ENCODE results near the gene STXBP5.

STXBP5 gene

GRCh38 chr6:147381712-147382111 lies 177.5 kb downstream of the STXBP5 start:
- no peak for DNase-seq (ENCODE audit: low spot score)

- DNase-seq (ENCODE audit: low spot score) = peak; percentile 56
Measured at GRCh38 chr6:147382945-147383554, 178.8 kb downstream of the STXBP5 start.

GRCh38 chr6:147384029-147384428 lies 179.8 kb downstream of the STXBP5 start:
- DNase-seq (ENCODE audit: low spot score) = no peak

GRCh38 chr6:147384737-147385710 lies 180.8 kb downstream of the STXBP5 start:
- no peak for DNase-seq (ENCODE audit: low spot score)

GRCh38 chr6:147389463-147389862 lies 185.2 kb downstream of the STXBP5 start:
- no peak for DNase-seq (ENCODE audit: low spot score)

GRCh38 chr6:147390909-147391536 lies 186.8 kb downstream of the STXBP5 start:
- peak; percentile 45 for DNase-seq (ENCODE audit: low spot score)

GRCh38 chr6:147392917-147393625 lies 188.9 kb downstream of the STXBP5 start:
- DNase-seq (ENCODE audit: low spot score) = no peak

GRCh38 chr6:147395158-147395557 lies 190.9 kb downstream of the STXBP5 start:
- DNase-seq (ENCODE audit: low spot score) = no peak

- DNase-seq (ENCODE audit: low spot score) = no peak
Measured at GRCh38 chr6:147397306-147397705, 193.1 kb downstream of the STXBP5 start.

- DNase-seq (ENCODE audit: low spot score) = no peak
Measured at GRCh38 chr6:147400968-147401367, 196.8 kb downstream of the STXBP5 start.

GRCh38 chr6:147401779-147402178 lies 197.6 kb downstream of the STXBP5 start:
- DNase-seq (ENCODE audit: low spot score) = no peak

GRCh38 chr6:147406783-147407182 lies 202.6 kb downstream of the STXBP5 start:
- DNase-seq (ENCODE audit: low spot score) = no peak

GRCh38 chr6:147407571-147407970 lies 203.4 kb downstream of the STXBP5 start:
- no peak for DNase-seq (ENCODE audit: low spot score)

- no peak for DNase-seq (ENCODE audit: low spot score)
Measured at GRCh38 chr6:147416622-147417021, 212.4 kb downstream of the STXBP5 start.

GRCh38 chr6:147417954-147418353 lies 213.7 kb downstream of the STXBP5 start:
- DNase-seq (ENCODE audit: low spot score) = no peak

- no peak for DNase-seq (ENCODE audit: low spot score)
Measured at GRCh38 chr6:147418523-147418922, 214.3 kb downstream of the STXBP5 start.

GRCh38 chr6:147421903-147422302 lies 217.7 kb downstream of the STXBP5 start:
- no peak for DNase-seq (ENCODE audit: low spot score)

- DNase-seq (ENCODE audit: low spot score) = no peak
Measured at GRCh38 chr6:147423111-147423510, 218.9 kb downstream of the STXBP5 start.

- no peak for DNase-seq (ENCODE audit: low spot score)
Measured at GRCh38 chr6:147429794-147430193, 225.6 kb downstream of the STXBP5 start.

GRCh38 chr6:147430811-147431210 lies 226.6 kb downstream of the STXBP5 start:
- no peak for DNase-seq (ENCODE audit: low spot score)

GRCh38 chr6:147434076-147434475 lies 229.9 kb downstream of the STXBP5 start:
- DNase-seq (ENCODE audit: low spot score) = no peak

- no peak for DNase-seq (ENCODE audit: low spot score)
Measured at GRCh38 chr6:147434516-147434915, 230.3 kb downstream of the STXBP5 start.
